GM12892 (cell line): ENCODE measurements around the gene RNF114.

ENCODE experiments used
- POLR2A ChIP-seq: IDR thresholded peaks from 2 replicates; pipeline ENCODE4 v1.6.1; 2011; ENCODE audit warnings: low read depth, low read length, control low read depth
- POLR2AphosphoS5 ChIP-seq: IDR thresholded peaks from 2 replicates; pipeline ENCODE4 v1.6.1; 2011; ENCODE audit warnings: low read depth, low read length, control low read depth

DNA sequence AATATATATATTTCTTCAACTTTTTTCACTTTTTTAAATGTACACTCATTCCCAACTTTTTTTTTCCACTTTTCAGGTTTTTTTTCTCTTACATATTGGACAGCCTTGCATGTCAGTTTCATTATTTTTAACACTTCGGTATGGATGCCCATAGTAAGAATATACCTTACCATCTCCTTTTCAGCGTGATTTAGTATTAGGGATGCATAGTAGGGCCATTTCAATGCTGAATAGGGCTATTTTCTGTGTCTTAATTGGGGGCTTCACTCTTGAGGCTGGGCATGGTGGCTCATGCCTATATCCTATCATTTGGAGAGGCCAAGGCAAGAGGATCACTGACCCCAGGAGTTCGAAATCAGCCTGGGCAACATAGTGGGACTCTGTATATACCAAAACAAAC is 6.7 kb downstream of the RNF114 start:
- TF ChIP-seq POLR2AphosphoS5 (no peak), POLR2A (no peak)
